LNCaP clone FGC (cell line): ENCODE measurements around the gene CD55.

Experiments
- DNase-seq: peaks from one replicate; pipeline ENCODE4 v3.0.0-alpha.2; 2011; ENCODE audit warnings: low read depth
- H3K4me3 ChIP-seq: 2 replicates; pipeline ENCODE4 v1.5.1; 2011; ENCODE audit warnings: mild to moderate bottlenecking, low read depth, low read length, control low read depth
- CTCF ChIP-seq: IDR thresholded peaks from 2 replicates; pipeline ENCODE4 v1.5.1; 2012; ENCODE audit warnings: mild to moderate bottlenecking; ENCODE audit not compliant: control insufficient read depth, insufficient read depth; ENCODE audit errors: extremely low read depth

The CD55 gene

GRCh38 chr1:207282496-207283380 is 38.7 kb upstream of the CD55 start:
- DNase-seq, result no peak
- H3K4me3 ChIP-seq, result no peak overlapping the region
- TF ChIP-seq CTCF, result no peak

GRCh38 chr1:207283421-207283820 is 38.1 kb upstream of the CD55 start:
- no peak overlapping the region for H3K4me3 ChIP-seq
- TF ChIP-seq CTCF, result no peak
- no peak for DNase-seq

GRCh38 chr1:207284209-207284897 is 37.1 kb upstream of the CD55 start:
- no peak for TF ChIP-seq CTCF
- no peak for DNase-seq
- H3K4me3 ChIP-seq, result no peak overlapping the region

- no peak overlapping the region for H3K4me3 ChIP-seq
- no peak for TF ChIP-seq CTCF
- DNase-seq, result no peak
Observed at GRCh38 chr1:207286786-207287468, 34.6 kb upstream of the CD55 start.

- DNase-seq, result no peak
- no peak overlapping the region for H3K4me3 ChIP-seq
- TF ChIP-seq CTCF, result no peak
Observed at GRCh38 chr1:207288315-207288714, 33.2 kb upstream of the CD55 start.

- no peak for TF ChIP-seq CTCF
- DNase-seq, result no peak
- no peak overlapping the region for H3K4me3 ChIP-seq
Observed at GRCh38 chr1:207289756-207290155, 31.7 kb upstream of the CD55 start.
